Tibial nerve (tissue), 4 donors: ENCODE results near the gene ST3GAL2. TPM values are rescaled to one million over a fixed set of nuclear protein-coding genes. Genes with fewer than 3 reads are reported as not detected.

Experiments
- DNase-seq, 2 donors: peaks; one replicate each; pipeline ENCODE4 v3.0.0-alpha.2; 2019; ENCODE audit warnings: low spot score in 2 of 2
- H3K27ac ChIP-seq, 4 donors: fragments of 200-600 bp; sonication (generic) in 3 of 4; one replicate each; pipeline ENCODE4 v1.5.1; 2017 to 2019; ENCODE audit warnings: mild to moderate bottlenecking in 1 of 4
- H3K27me3 ChIP-seq, 2 donors: fragments of 200-600 bp; sonication (generic) in 1 of 2; one replicate each; pipeline versions ENCODE4 v1.5.1 to v1.6.0; 2017 to 2019
- H3K36me3 ChIP-seq, 3 donors: fragments of 200-600 bp; sonication (generic); one replicate each; pipeline ENCODE4 v1.5.1; 2018 to 2019
- H3K4me1 ChIP-seq, 4 donors: fragments of 200-600 bp; sonication (generic) in 3 of 4; one replicate each; pipeline ENCODE4 v1.5.1; 2017 to 2019
- H3K4me3 ChIP-seq, 4 donors: fragments of 200-600 bp; sonication (generic) in 3 of 4; one replicate each; pipeline ENCODE4 v1.5.1; 2017 to 2019; ENCODE audit warnings: mild to moderate bottlenecking in 1 of 4, moderate library complexity in 1 of 4
- H3K9me3 ChIP-seq, 4 donors: fragments of 200-600 bp; sonication (generic) in 3 of 4; one replicate each; pipeline ENCODE4 v1.5.1; 2017 to 2019
- CTCF ChIP-seq, 5 experiments: fragments of 200-600 bp in 3 of 5; fragments of 450-650 bp in 2 of 5; sonication (generic) in 3 of 5; IDR thresholded peaks; one replicate each; pipeline ENCODE4 v1.5.1; 2016 to 2019; ENCODE audit warnings: antibody characterized with exemption in 5 of 5, mild to moderate bottlenecking in 3 of 5, moderate library complexity in 2 of 5
- EP300 ChIP-seq, 2 donors: sonication (generic); formaldehyde crosslinking; IDR thresholded peaks; one replicate each; pipeline ENCODE4 v1.6.1; 2017; ENCODE audit warnings: antibody characterized with exemption in 2 of 2, mild to moderate bottlenecking in 1 of 2
- POLR2A ChIP-seq, 2 donors: fragments of 450-650 bp; IDR thresholded peaks; one replicate each; pipeline ENCODE4 v1.6.1; 2017; ENCODE audit warnings: antibody characterized with exemption in 2 of 2, mild to moderate bottlenecking in 2 of 2, moderate library complexity in 2 of 2
- WGBS, 2 donors: methylation state at CpG; one replicate each; pipeline ENCODE4 v1.1.5; 2018; 5-methylcytosine and 5-hydroxymethylcytosine counted together
- total RNA-seq, 4 donors: library from RNA; depleted of rRNA; stranded (reverse); fragments of >200 nt; gene quantifications; one replicate each; pipeline ENCODE4 v1.1.0, GENCODE V29; 2016

The ST3GAL2 gene
- total RNA-seq, 4 donors from 2014 or later = 18.6 to 32.4 (median 23.6) TPM

- H3K27ac ChIP-seq = no peak overlapping the region
Observed at GRCh38 chr16:70480127-70481105, 41.5 kb upstream of the ST3GAL2 start.

GRCh38 chr16:70478912-70479341 is 40.0 kb upstream of the ST3GAL2 start:
- no peaks in the 10 kb centered on the region for H3K27me3 ChIP-seq
- H3K27ac ChIP-seq = no peak overlapping the region
- H3K9me3 ChIP-seq = no peaks in the 10 kb centered on the region
- 66% methylated on average over 9 of the region's 10 CpGs for WGBS, 2 donors
- H3K36me3 ChIP-seq = peaks cover 0 to 95% (median 0%) of the 10 kb centered on the region in 3 donors
- peaks cover 0 to 3% (median 0%) of the 10 kb centered on the region in 4 donors for H3K4me1 ChIP-seq
- no peak overlapping the region for H3K4me3 ChIP-seq
- TF ChIP-seq CTCF (IDR thresholded peaks at IDR 0.05) (no peak), POLR2A (IDR thresholded peaks at IDR 0.05) (no peak), EP300 (IDR thresholded peaks at IDR 0.05) (no peak)
- DNase-seq = no peak

More at GRCh38 chr16:70480127-70481105, 41.5 kb upstream of the ST3GAL2 start:
- TF ChIP-seq CTCF (IDR thresholded peaks at IDR 0.05) (no peak), POLR2A (IDR thresholded peaks at IDR 0.05) (no peak), EP300 (IDR thresholded peaks at IDR 0.05) (no peak)
- no peak for DNase-seq
- no peak overlapping the region for H3K4me3 ChIP-seq
- H3K4me1 ChIP-seq = peaks cover 0 to 3% (median 0%) of the 10 kb centered on the region in 4 donors
- no peaks in the 10 kb centered on the region for H3K9me3 ChIP-seq
- H3K36me3 ChIP-seq = peaks cover 0 to 95% (median 0%) of the 10 kb centered on the region in 3 donors
- H3K27me3 ChIP-seq = no peaks in the 10 kb centered on the region
- WGBS, 2 donors = 85 to 87% methylated on average over 8 to 17 of the region's 17 CpGs

- Histone ChIP-seq H3K27ac (no peak overlapping the region), H3K4me1 (peaks cover 0 to 3% (median 0%) of the 10 kb centered on the region in 4 donors), H3K4me3 (no peak overlapping the region), H3K9me3 (no peaks in the 10 kb centered on the region), H3K27me3 (no peaks in the 10 kb centered on the region), H3K36me3 (peaks cover 0 to 95% (median 0%) of the 10 kb centered on the region in 3 donors)
- TF ChIP-seq EP300 (IDR thresholded peaks at IDR 0.05) = no peak
- TF ChIP-seq POLR2A (IDR thresholded peaks at IDR 0.05) = no peak
- TF ChIP-seq CTCF (IDR thresholded peaks at IDR 0.05) = no peak
- DNase-seq = no peak
- 83 to 93% methylated on average over 6 of the region's 8 CpGs for whole genome bisulfite sequencing, 2 donors
Observed at GRCh38 chr16:70478169-70478568, 39.3 kb upstream of the ST3GAL2 start.

GRCh38 chr16:70476272-70477020 is 37.5 kb upstream of the ST3GAL2 start:
- Histone ChIP-seq H3K4me1 (peaks cover 0 to 3% (median 0%) of the 10 kb centered on the region in 4 donors), H3K9me3 (no peaks in the 10 kb centered on the region), H3K27ac (no peak overlapping the region), H3K36me3 (peaks cover 0 to 97% (median 0%) of the 10 kb centered on the region in 3 donors), H3K27me3 (no peaks in the 10 kb centered on the region), H3K4me3 (no peak overlapping the region)
- no peak for DNase-seq
- TF ChIP-seq POLR2A (IDR thresholded peaks at IDR 0.05) (no peak), CTCF (IDR thresholded peaks at IDR 0.05) (no peak), EP300 (IDR thresholded peaks at IDR 0.05) (no peak)
- WGBS, 2 donors = 86 to 88% methylated on average over 12 to 13 of the region's 13 CpGs
